Muscle layer of duodenum (tissue), 2 donors: ENCODE data around the gene NOXO1.

ENCODE experiments used
- H3K27ac ChIP-seq: one replicate; pipeline ENCODE4 v1.7.0; 2013; ENCODE audit warnings: mild to moderate bottlenecking, low read length
- H3K27me3 ChIP-seq: one replicate; pipeline ENCODE4 v1.7.0; 2013; ENCODE audit warnings: low read depth, mild to moderate bottlenecking, control low read depth, low read length
- H3K36me3 ChIP-seq, 2 donors: one replicate each; pipeline ENCODE4 v1.7.0; 2013; ENCODE audit warnings: low read length in 2 of 2, control low read depth in 1 of 2, mild to moderate bottlenecking in 1 of 2; ENCODE audit not compliant: insufficient read depth in 2 of 2, control insufficient read depth in 1 of 2
- H3K4me1 ChIP-seq, 2 donors: one replicate each; pipeline ENCODE4 v1.7.0; 2013; ENCODE audit warnings: low read length in 2 of 2, mild to moderate bottlenecking in 2 of 2, control low read depth in 1 of 2, moderate library complexity in 1 of 2; ENCODE audit not compliant: insufficient read depth in 2 of 2, control insufficient read depth in 1 of 2
- H3K4me3 ChIP-seq, 2 donors: one replicate each; pipeline ENCODE4 v1.7.0; 2013; ENCODE audit warnings: low read length in 2 of 2, low read depth in 1 of 2, mild to moderate bottlenecking in 1 of 2
- H3K9me3 ChIP-seq, 2 donors: one replicate each; pipeline ENCODE4 v1.7.0; 2013; ENCODE audit warnings: low read length in 2 of 2, control low read depth in 1 of 2, mild to moderate bottlenecking in 1 of 2; ENCODE audit not compliant: control insufficient read depth in 1 of 2
- donor health status: healthy.

NOXO1 gene

GRCh38 chr16:1981398-1981836 lies at the start of gene NOXO1:
NOXO1 (minus strand) TSS chr16:1981469; CDS start chr16:1981179, 290 bp downstream.
- peaks cover 15 to 25% of the 10 kb centered on the region in 2 donors for H3K4me1 ChIP-seq
- peak within 1 kb of the TSS; percentile 23 for H3K27ac ChIP-seq
- peaks cover 17 to 38% of the 10 kb centered on the region in 2 donors for H3K36me3 ChIP-seq
- H3K27me3 ChIP-seq = peaks cover 28% of the 10 kb centered on the region
- H3K4me3 ChIP-seq = no peak within 1 kb of the TSS
- H3K9me3 ChIP-seq = no peaks in the 10 kb centered on the region

- Histone ChIP-seq H3K4me1 (peaks cover 6 to 56% of the 10 kb centered on the region in 2 donors), H3K27me3 (no peaks in the 10 kb centered on the region), H3K27ac (no peak overlapping the region), H3K36me3 (no peaks in the 10 kb centered on the region), H3K4me3 (peak overlapping the region in 1 of 2 donors; percentile 32), H3K9me3 (no peaks in the 10 kb centered on the region)
These were observed 48.8 kb upstream of the NOXO1 start for GRCh38 chr16:2030036-2030435.

GRCh38 chr16:2029350-2029749 lies 48.1 kb upstream of the NOXO1 start:
- Histone ChIP-seq H3K36me3 (no peaks in the 10 kb centered on the region), H3K4me3 (peak overlapping the region in 1 of 2 donors; percentile 32), H3K27ac (no peak overlapping the region), H3K4me1 (peaks cover 6 to 49% of the 10 kb centered on the region in 2 donors), H3K27me3 (no peaks in the 10 kb centered on the region), H3K9me3 (no peaks in the 10 kb centered on the region)

GRCh38 chr16:2028620-2029220 lies 47.5 kb upstream of the NOXO1 start:
- Histone ChIP-seq H3K4me1 (peaks cover 6 to 48% of the 10 kb centered on the region in 2 donors), H3K4me3 (peak overlapping the region; percentile 3 to 78), H3K9me3 (no peaks in the 10 kb centered on the region), H3K36me3 (no peaks in the 10 kb centered on the region), H3K27me3 (no peaks in the 10 kb centered on the region), H3K27ac (no peak overlapping the region)

- no peaks in the 10 kb centered on the region for H3K9me3 ChIP-seq
- peak overlapping the region; percentile 69 to 78 for H3K4me3 ChIP-seq
- H3K27ac ChIP-seq = no peak overlapping the region
- peaks cover 6 to 48% of the 10 kb centered on the region in 2 donors for H3K4me1 ChIP-seq
- H3K27me3 ChIP-seq = no peaks in the 10 kb centered on the region
- H3K36me3 ChIP-seq = no peaks in the 10 kb centered on the region
These were observed 46.9 kb upstream of the NOXO1 start for GRCh38 chr16:2028146-2028545.

DNA sequence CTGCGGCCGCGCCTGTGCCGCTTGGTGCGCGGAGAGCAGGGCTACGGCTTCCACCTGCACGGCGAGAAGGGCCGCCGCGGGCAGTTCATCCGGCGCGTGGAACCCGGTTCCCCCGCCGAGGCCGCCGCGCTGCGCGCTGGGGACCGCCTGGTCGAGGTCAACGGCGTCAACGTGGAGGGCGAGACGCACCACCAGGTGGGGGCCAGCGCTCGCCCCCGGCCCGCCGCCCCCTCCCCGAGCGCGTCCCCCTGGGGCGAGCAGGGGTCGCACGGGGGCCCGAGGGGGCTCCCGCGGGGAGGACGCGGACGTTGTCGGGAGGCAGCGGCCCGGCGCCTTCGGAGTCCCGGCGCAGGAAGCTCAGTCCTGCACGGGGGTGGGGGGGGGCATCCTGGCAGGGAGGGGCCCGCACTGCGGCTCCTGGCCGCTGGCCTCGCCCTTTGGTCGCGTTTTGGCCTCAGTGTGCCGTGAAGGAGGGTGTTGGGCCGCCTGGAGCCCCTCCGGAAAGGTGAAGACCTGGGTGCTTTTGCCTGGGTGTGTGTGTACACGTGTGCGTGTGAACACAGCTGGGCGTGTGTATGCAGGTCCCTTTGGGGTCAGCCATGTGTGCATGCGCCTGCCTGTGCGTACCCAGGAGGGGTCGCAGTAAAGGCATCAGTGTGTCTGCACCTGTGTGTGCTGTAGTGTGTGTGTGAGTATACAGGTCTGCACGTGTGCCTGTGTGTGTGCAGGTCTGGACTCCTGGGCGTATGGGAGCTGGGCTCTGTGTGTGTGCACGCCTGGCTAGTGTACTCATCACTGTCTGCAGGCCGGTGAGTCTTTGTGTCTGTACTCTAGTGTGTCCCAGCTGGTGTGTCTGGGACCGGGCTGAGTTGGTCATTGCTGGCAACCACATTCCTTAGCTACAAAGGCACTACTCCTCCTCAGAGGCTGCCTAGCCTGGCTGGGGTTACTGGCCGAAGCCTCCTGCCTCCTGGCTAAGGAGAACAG lies 46.0 kb upstream of the NOXO1 start:
- no peaks in the 10 kb centered on the region for H3K36me3 ChIP-seq
- H3K9me3 ChIP-seq = no peaks in the 10 kb centered on the region
- H3K4me3 ChIP-seq = peak overlapping the region; percentile 69 to 78
- H3K27me3 ChIP-seq = no peaks in the 10 kb centered on the region
- H3K4me1 ChIP-seq = peaks cover 6 to 50% of the 10 kb centered on the region in 2 donors
- no peak overlapping the region for H3K27ac ChIP-seq

- peak within 1 kb of the TSS; percentile 69 to 78 for H3K4me3 ChIP-seq
- H3K4me1 ChIP-seq = peaks cover 6 to 51% of the 10 kb centered on the region in 2 donors
- H3K27me3 ChIP-seq = no peaks in the 10 kb centered on the region
- H3K9me3 ChIP-seq = no peaks in the 10 kb centered on the region
- no peaks in the 10 kb centered on the region for H3K36me3 ChIP-seq
- no peak within 1 kb of the TSS for H3K27ac ChIP-seq
These were observed 45.3 kb upstream of the NOXO1 start, which contains the start of gene NHERF2 for GRCh38 chr16:2026461-2027023. NHERF2 (plus strand) TSS chr16:2026902; CDS start chr16:2027006, 104 bp downstream.

DNA sequence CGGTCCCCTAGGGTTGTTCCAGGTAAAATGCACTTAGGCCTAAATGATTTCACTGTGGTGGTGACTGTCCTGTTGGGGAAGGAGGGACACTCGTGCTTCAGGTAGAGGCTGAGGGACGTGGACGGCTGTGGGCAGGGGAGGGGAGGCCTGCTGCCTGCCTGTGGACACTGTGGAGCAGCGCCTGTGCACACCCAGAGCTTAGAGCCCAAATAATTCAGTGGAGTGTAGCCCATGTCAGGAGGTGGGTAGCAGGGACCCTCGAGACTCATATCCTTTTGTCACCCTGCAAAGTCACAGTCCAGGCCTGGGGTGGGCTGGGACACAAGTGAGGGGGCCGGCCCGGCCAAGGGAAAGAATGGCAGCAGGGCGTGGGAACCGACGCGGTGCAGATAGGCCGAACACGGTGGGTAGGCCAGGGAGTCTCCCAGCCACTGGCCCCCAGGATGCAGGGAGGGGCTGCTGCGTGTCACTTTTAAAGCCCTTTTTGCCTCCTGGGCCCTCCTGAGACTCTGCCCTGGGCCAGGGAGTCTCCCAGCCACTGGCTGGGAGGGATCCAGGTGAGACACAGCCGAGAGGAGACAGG lies 44.7 kb upstream of the NOXO1 start:
- H3K4me3 ChIP-seq = peak overlapping the region in 1 of 2 donors; percentile 45

DNA sequence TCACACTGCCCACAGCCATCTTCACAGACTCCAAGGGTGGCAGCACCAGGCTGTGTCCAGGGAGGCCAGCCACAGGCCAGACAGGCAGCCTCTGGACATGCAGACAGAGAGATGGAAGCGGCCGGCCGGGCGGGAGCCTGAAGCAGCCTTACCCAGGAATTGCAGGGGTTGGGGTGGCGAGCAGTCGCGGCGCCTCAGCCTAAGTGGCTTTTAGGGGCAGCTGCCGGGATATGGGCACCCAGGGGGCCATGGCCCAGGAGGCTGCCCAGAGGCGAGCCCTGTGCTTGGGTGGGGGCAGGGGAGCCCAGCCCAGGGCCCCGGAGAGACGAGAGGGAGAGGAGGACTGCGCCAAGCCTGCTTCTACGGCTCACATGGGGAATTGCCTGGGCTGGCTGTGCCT lies 44.0 kb upstream of the NOXO1 start:
- Histone ChIP-seq H3K9me3 (no peaks in the 10 kb centered on the region), H3K27me3 (no peaks in the 10 kb centered on the region), H3K27ac (no peak overlapping the region), H3K36me3 (no peaks in the 10 kb centered on the region), H3K4me3 (no peak overlapping the region), H3K4me1 (peaks cover 6 to 57% of the 10 kb centered on the region in 2 donors)

More for the DNA sequence above, 44.7 kb upstream of the NOXO1 start:
- H3K4me1 ChIP-seq = peaks cover 6 to 51% of the 10 kb centered on the region in 2 donors
- no peaks in the 10 kb centered on the region for H3K9me3 ChIP-seq
- no peaks in the 10 kb centered on the region for H3K36me3 ChIP-seq
- H3K27ac ChIP-seq = no peak overlapping the region
- no peaks in the 10 kb centered on the region for H3K27me3 ChIP-seq

DNA sequence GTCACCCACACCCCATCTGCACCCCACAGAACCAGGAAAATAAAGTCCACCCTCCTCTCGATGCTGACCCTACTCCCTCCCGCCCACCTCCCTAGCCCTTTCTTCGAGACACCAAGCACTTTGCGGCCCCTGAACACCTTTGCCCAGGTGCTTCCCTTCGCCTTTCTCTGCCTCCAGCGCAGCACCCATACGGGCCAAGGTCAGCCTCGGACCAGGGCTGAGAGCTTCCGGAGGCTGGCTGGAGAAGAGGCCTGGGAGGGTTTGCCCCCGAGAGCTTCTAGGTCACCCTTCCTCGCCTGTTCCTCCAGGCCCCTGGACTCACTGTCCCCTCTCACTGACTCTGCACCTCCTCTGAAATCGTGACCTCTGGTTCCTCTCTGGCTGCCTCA lies 42.8 kb upstream of the NOXO1 start:
- Histone ChIP-seq H3K4me3 (peak overlapping the region in 1 of 2 donors; percentile 58), H3K4me1 (peaks cover 6 to 63% of the 10 kb centered on the region in 2 donors), H3K36me3 (no peaks in the 10 kb centered on the region), H3K9me3 (no peaks in the 10 kb centered on the region), H3K27me3 (peaks cover 5% of the 10 kb centered on the region), H3K27ac (no peak overlapping the region)
